ENCODE measurements around the gene SFT2D1. TPM values are rescaled to one million over a fixed set of nuclear protein-coding genes. Genes with fewer than 3 reads are reported as not detected.
A peak's percentile ranks its signal among the peaks of the same experiment; 100 is the strongest.

Gene SFT2D1
- total RNA-seq, 3 donors from 2014 or later: 40.4 to 67.5 (median 53.3) TPM

DNA sequence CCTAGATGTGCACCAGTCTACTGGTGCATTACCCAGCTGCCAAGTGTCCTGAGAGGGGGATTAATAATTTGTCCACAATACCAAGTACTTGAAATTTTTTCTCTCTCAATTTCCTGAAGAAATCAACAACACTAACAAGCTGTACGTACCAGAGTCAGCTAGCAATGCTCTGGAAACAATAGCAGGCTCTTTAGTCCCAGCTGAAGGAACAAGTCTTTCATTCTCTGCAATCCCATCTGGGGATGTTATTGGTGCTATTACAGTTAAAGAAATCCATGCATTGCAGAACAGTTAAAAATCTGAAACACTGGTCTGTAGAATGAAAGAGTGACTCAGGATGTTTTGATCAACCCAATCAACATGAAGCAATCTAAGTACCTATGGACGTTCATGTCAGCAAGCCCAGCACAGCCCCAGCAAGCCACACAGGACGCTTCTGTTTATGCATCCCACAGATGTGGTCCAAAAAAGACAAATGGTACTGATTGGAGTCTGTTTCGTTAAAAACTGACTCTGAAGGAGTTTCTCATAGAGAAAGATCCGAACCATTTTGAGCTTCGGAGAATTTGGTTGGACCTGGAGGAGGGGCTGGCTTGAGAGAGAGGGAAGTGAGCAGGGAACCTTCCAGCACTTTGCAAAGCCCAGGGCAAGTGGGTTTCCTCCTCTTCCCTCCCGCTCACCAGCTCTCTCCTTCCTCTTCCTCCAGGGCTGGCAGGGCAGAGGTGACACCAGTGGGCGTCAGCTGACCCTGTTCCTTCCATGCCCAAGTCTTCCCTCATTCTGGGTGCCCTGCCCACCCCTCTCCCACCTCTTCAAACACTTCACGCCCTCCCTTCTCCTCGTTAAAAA is 46.1 kb downstream of the SFT2D1 start:
- intact Hi-C loops (cut with DNase I, micrococcal nuclease): no loop called here
- no peak for ATAC-seq

DNA sequence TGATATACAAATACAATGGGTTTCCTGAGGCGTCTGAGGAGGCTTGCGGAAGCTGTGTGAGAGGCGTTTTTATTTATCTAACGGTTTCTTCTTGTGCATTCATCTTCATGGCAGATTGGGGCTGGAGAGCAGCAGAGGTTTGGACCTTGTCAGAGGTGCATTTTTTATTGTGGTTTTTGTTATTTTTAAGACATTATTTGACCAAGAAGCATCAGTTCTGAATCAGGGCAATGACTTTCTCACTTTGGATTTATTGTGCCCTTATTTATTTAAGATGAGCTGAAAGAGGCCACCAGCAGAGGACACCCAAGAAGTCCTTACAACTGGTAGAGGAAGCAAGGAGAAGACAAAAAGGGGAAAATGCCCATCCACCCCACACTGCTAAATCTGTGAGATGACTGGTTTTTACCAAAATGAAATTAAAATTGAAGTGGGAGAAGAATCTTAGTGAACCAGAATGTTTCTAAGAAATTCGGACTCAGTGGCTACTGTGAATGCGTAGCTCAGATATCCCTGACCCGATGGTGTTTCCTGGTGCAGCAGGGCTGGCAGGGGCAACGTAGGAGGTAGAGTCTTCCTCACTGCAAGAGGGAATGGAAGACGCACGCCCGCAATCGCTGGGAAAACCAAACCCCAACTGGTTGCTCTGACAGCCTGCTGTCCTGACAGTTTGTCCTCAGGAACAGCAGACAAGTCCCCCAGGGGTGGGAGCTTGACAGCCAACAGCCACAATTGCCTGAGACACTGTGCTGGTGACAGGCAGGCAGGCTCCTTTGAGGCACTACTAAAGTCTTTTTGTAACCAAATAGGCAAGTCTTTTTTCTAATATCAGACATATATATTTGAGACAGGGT is 48.4 kb downstream of the SFT2D1 start:
- no peaks in the 10 kb centered on the region for H3K36me3 ChIP-seq (ENCODE audit: low read depth)
- no peak overlapping the region for H3K4me3 ChIP-seq
- H3K9me3 ChIP-seq: no peaks in the 10 kb centered on the region
- intact Hi-C loops (cut with DNase I, micrococcal nuclease): no loop called here
- ATAC-seq (no peak), DNase-seq (no peak)
- TF ChIP-seq, protein P1, sequence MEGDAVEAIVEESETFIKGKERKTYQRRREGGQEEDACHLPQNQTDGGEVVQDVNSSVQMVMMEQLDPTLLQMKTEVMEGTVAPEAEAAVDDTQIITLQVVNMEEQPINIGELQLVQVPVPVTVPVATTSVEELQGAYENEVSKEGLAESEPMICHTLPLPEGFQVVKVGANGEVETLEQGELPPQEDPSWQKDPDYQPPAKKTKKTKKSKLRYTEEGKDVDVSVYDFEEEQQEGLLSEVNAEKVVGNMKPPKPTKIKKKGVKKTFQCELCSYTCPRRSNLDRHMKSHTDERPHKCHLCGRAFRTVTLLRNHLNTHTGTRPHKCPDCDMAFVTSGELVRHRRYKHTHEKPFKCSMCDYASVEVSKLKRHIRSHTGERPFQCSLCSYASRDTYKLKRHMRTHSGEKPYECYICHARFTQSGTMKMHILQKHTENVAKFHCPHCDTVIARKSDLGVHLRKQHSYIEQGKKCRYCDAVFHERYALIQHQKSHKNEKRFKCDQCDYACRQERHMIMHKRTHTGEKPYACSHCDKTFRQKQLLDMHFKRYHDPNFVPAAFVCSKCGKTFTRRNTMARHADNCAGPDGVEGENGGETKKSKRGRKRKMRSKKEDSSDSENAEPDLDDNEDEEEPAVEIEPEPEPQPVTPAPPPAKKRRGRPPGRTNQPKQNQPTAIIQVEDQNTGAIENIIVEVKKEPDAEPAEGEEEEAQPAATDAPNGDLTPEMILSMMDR (IDR thresholded peaks at IDR 0.05): no peak
- no peaks in the 10 kb centered on the region for H3K4me1 ChIP-seq (ENCODE audit: low read depth)

More for the DNA sequence above, 46.1 kb downstream of the SFT2D1 start:
- no peak for DNase-seq
- Histone ChIP-seq H3K36me3 (ENCODE audit: low read depth) (no peaks in the 10 kb centered on the region), H3K9me3 (no peaks in the 10 kb centered on the region), H3K4me3 (no peak overlapping the region), H3K4me1 (ENCODE audit: low read depth) (no peaks in the 10 kb centered on the region)
- TF ChIP-seq, protein P1 (IDR thresholded peaks at IDR 0.05): no peak

DNA sequence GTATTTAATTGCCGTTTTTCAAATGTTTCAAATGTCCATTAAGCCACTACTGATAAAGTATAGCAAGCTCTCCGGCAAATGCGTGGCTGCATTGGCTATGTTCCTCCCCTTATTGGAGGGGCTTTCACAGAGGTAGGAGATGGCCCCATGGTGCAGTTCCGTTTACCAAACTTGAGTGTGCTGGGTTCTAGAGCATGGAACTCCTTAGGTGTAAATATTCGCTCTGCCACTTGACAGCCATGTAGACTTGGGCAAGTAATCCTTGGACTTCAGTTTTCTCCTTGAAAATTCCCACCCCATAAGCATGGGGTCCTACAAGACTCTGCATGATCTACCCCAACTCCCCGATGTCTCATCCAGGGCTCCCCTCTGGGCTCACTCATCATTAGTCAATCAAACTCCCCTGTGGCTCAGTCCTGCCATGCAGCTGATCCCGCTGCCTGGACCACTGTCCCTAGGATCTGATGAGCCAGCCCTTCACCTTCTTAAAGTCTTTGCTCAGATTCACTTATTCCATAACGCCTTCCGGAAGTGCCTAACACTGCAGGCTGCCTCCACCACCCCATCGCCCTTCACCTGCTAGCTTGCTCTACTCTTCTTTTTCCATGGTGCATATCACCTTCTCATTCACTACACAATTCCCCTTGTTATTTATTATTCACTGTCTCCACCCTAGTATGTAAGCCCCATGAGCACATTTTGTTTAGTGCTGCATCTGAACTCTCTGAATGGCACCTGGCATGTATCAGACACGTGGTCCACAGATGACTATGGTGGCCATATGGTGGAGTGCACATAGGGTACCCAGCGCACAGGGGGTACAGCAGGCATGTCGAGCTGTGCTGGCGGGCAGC is 52.9 kb downstream of the SFT2D1 start:
- ATAC-seq (no peak), DNase-seq (no peak)
- Histone ChIP-seq H3K4me1 (ENCODE audit: low read depth) (no peaks in the 10 kb centered on the region), H3K36me3 (ENCODE audit: low read depth) (no peaks in the 10 kb centered on the region), H3K9me3 (no peaks in the 10 kb centered on the region), H3K4me3 (no peak overlapping the region)
- intact Hi-C loops (cut with DNase I, micrococcal nuclease): no loop called here
- TF ChIP-seq, protein P1 (IDR thresholded peaks at IDR 0.05): no peak

DNA sequence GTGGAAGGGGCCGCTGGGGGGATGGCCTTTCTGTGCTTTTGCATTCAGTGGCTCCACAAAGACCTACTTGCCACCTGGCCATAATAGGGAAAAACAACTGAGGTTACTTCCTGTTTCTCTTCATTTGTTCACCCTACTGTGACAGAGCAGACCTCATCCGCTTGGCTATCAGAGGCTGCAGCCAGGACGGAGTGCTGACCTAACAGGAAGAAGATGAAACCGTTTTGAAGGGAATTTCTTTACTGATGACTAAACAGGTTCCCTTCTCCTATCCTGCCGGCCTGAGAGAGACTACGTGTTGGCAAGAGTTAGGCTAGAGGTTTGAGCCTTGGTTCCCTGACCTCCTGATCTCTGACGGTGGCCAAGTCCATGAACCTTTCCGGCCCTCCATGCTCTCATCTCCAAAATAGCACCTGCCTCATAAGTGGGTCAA is 55.5 kb downstream of the SFT2D1 start:
- no peak for DNase-seq
- no peaks in the 10 kb centered on the region for H3K4me1 ChIP-seq (ENCODE audit: low read depth)
- intact Hi-C loops (cut with DNase I, micrococcal nuclease): no loop called here
- no peaks in the 10 kb centered on the region for H3K9me3 ChIP-seq
- ATAC-seq: peak; percentile 60
- no peak overlapping the region for H3K4me3 ChIP-seq
- no peaks in the 10 kb centered on the region for H3K36me3 ChIP-seq (ENCODE audit: low read depth)
- TF ChIP-seq, protein P1 (IDR thresholded peaks at IDR 0.05): no peak

DNA sequence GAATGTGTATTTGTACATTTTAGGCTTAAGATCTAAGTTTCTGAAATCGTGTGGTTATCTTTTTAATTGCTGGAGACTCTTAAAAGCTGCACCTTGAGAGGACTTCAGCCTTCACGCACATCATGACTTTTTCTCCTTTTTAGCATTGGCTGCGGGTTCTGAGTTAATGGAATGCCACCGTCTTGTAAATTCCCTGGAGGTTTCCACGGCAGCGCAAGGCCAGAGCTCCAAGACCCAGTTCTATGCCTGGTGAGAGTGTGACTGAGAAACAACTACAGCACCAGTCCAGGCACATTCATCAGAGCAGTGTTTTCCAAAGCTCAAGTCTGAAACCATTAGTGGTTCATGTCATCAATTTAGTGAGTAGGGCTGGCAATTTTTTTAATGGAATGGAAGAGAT is 57.1 kb downstream of the SFT2D1 start:
- no peak for ATAC-seq
- Histone ChIP-seq H3K4me1 (ENCODE audit: low read depth) (no peaks in the 10 kb centered on the region), H3K9me3 (no peaks in the 10 kb centered on the region), H3K4me3 (no peak overlapping the region), H3K36me3 (ENCODE audit: low read depth) (no peaks in the 10 kb centered on the region)
- no peak for DNase-seq
- TF ChIP-seq, protein P1 (IDR thresholded peaks at IDR 0.05): no peak
- intact Hi-C loops (cut with DNase I, micrococcal nuclease): no loop called here
